ENCODE results near the gene TELO2.

TELO2 gene

DNA sequence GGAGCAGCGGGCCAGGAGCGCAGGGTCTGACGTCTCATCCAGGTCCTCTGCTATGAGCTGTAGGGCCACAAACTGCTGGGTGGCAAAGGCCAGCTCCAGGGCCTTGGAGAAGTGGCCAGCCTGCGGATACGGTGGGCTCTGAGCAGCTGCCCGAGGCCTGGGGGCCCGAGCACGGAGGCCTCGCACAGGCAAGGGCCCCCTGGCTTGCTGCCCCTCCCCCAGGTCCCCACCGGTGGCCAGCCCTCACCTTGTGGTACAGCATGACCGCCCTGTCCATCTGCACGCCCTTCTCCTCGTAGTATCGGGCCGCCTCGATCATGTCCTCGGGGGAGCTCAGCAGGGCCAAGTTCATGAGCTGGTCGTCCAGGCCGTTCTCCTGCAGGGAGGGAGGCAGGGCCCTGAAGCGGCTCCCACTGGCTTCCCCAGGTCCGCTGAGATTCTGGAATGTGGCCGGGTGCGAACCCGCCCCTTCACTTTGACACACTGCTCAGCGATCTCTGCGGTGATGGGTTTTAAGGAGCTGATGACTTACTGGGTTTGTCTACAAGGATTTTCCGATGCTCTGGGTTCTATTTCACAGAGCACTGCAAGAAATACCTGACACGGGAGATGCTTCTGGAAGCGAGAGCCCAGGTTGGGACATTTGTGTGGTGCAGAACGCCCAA, 30.6 kb downstream of the TELO2 start:
- no peak for DNase-seq (ENCODE audit: low read depth)
- H3K4me3 ChIP-seq (ENCODE audit: low read length), result no peak overlapping the region
- TF ChIP-seq, protein P1, sequence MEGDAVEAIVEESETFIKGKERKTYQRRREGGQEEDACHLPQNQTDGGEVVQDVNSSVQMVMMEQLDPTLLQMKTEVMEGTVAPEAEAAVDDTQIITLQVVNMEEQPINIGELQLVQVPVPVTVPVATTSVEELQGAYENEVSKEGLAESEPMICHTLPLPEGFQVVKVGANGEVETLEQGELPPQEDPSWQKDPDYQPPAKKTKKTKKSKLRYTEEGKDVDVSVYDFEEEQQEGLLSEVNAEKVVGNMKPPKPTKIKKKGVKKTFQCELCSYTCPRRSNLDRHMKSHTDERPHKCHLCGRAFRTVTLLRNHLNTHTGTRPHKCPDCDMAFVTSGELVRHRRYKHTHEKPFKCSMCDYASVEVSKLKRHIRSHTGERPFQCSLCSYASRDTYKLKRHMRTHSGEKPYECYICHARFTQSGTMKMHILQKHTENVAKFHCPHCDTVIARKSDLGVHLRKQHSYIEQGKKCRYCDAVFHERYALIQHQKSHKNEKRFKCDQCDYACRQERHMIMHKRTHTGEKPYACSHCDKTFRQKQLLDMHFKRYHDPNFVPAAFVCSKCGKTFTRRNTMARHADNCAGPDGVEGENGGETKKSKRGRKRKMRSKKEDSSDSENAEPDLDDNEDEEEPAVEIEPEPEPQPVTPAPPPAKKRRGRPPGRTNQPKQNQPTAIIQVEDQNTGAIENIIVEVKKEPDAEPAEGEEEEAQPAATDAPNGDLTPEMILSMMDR (conservative IDR thresholded peaks at IDR 0.05; ENCODE audit: low read depth, low read length), result no peak

DNA sequence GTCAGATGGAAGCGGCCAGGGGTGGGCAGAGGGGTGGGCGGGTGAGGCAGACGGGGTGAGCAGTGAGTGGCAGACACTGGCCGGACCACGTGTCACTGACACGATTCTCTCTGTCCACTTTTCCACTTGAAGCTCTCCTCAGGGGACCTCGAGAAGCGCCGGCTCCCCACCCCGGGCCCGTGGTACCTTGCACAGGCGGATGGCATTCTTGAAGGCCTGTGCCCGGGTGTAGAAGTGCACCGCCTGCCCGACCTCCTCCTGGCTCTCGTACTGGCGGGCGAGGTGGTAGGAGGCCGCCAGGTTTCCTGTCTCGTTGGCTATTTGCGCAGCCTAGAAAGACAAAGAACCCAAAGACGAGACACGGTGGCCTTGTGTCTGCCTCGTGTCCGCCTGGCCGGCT, 31.2 kb downstream of the TELO2 start:
- H3K4me3 ChIP-seq (ENCODE audit: low read length), result no peak overlapping the region
- no peak for DNase-seq (ENCODE audit: low read depth)
- TF ChIP-seq, protein P1 (conservative IDR thresholded peaks at IDR 0.05; ENCODE audit: low read depth, low read length), result no peak

DNA sequence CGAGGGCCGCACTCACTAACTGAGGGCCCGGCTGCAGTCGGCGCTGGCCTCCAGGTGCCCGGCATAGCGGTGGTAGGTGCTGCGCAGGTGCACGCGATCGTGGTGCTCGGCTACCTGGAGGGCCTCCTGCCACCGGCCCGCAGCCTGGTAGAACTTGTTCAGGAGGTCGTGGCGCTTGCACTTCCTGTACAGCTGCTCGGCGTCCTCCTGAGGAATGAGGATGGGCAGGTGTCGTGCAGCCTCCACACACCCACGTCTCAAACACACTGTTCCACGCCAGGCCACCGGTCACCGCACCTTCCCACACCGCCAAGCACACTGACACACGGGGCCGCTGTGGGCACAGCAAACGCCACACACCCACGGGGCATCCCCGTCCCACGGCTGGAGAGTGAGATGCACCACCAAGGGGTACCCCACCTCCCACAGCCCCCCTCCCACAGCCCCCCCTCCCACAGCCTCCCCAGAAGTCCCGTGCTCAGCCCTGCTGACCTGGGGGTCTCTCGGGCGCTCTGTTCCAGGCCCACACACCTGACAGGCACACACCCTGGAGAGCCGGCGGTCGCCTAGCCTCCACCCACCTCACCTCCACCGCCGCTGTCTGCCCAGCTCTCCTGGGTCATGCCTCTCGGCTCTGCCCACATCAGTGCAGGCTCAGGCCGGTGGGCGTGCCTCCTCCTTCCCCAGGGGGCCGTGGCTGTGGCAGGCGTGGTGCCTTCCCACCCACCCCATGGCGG, 32.9 kb downstream of the TELO2 start:
- DNase-seq (ENCODE audit: low read depth), result no peak
- H3K4me3 ChIP-seq (ENCODE audit: low read length), result no peak overlapping the region
- TF ChIP-seq, protein P1 (conservative IDR thresholded peaks at IDR 0.05; ENCODE audit: low read depth, low read length), result no peak

DNA sequence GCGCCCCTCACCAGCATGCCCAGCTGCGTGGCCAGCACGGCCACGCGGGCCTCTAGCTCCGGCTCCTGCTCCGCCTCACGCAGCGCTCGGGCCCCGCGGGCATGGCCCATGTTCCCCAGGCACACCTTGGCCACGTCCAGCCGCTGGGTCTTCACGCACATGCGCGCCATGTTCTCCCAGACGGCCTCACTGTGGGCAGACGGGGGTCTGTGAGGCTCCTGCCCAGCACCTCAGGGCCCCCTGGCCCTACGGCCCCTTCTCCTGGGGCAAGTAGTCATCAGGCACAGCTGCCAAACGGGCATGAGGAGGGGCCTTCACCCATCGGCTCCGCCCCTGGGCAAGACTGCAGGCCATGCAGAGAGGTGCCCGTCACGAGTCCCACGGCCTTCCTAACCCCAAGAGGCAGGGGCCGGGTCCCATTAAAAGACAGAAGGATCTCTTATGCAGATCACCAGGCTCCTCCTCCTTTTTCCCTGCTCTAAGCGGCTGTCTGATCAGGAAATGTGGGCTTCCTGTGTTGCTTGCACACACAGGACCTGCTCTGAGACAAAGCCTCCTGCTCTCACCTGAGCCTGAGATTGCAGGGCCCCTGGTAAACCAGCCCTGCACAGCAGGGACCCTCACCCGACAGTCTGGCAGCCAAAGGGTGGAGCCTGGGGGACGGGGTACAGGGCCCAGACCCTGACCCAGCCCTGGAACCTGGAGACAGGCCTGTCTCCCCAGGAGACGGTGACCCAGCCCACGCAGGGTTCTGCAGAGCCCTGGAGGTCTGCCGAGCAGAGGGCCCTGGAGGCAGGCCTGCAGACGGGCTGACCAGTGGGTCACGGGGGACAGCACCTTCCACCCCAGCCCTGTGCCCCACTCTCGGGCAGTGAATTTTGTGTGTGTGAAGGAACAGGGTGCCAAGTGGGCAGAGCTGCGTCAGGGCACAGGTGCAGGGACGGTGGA, 33.7 kb downstream of the TELO2 start:
- no peak for DNase-seq (ENCODE audit: low read depth)
- H3K4me3 ChIP-seq (ENCODE audit: low read length), result no peak overlapping the region
- TF ChIP-seq, protein P1 (conservative IDR thresholded peaks at IDR 0.05; ENCODE audit: low read depth, low read length), result no peak

DNA sequence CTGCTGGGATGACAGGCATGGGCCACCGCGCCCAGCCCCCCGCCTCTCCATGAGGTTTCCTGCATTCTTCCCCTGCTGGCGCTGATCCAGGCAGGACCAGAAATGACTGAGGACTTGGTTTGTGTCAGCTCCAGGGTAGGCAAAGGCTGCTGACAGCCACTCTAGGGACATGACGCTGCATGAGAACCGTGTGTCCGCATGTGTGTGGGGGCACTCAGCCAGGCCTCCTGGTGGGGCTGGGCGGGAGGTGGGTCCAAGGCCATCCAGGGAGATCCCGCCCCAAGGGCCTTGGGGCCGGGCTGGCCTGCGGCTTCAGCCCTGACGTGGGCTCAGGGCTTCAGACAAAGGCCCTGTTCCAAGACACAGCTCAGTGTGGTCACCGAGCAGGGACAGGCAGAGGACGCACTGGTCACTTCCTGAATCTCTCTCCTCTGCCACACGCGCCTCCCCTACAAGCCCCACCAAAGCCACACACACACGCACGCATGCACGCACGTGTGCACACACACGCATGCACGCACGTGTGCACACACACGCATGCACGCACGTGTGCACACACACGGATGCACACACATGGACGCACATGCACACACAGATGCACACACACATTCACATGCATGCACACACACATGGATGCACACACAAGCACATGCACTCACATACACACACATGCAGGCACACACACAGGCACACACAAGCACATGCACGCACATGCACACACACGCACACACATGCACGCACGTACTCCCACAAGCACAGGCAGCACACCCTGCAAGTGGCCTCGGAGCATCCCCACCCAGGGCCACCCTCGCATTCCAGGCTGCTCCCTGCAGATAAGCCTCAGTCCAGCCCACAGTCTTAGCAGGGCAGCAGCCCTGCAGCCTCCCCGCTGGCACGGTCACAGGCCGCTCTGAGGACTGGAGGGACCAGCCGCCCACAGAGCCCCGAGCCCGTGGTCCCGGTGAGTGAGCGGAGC, 35.0 kb downstream of the TELO2 start:
- TF ChIP-seq, protein P1 (conservative IDR thresholded peaks at IDR 0.05; ENCODE audit: low read depth, low read length), result no peak
- H3K4me3 ChIP-seq (ENCODE audit: low read length), result no peak overlapping the region
- no peak for DNase-seq (ENCODE audit: low read depth)

DNA sequence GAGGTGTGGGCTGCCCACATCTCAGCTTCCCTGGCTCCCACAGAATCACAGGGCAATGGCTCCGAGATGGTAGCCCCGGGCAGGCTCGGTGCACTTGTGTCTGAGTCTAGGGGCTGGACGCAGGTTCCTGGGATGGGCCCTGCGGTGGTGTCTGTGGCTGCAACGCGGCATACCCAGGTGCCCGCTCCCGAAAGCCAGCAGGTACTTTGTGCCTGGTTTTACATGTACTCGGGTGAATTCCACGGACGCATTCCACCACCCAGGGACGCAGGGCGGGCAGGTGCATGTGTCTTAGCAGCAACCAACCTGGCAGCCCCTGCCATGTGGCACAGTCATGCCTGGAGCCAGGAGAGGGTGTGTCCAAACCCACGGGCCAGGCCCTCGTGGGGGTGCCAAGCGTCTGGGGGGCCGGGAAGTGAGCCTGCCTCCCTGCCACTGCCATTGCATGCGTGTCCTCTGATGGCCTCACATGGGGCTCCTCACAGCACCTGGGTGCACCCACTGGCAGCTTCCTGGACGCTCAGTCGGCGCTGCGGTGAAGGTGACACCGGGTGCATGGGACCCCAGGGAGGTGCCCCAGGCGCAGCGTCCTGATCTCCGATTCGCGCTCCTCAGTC, 35.9 kb downstream of the TELO2 start:
- TF ChIP-seq, protein P1 (conservative IDR thresholded peaks at IDR 0.05; ENCODE audit: low read depth, low read length), result no peak

More for the DNA sequence above, 35.9 kb downstream of the TELO2 start:
- no peak for DNase-seq (ENCODE audit: low read depth)
- H3K4me3 ChIP-seq (ENCODE audit: low read length), result no peak overlapping the region
